Stimulated activated naive CD4-positive, alpha-beta T cell (primary cell): Measurements from ENCODE around the gene PRR23B.

ENCODE experiments used
- DNase-seq, 6 experiments: peaks; one replicate each; lab custom pipeline; 2025; lab: John Stamatoyannopoulos, UW

PRR23B gene

GRCh38 chr3:138974462-138974861 is 46.3 kb downstream of the PRR23B start:
- DNase-seq, result no peak

- no peak for DNase-seq
Measured at GRCh38 chr3:138972941-138973340, 47.8 kb downstream of the PRR23B start.

- no peak for DNase-seq
Measured at GRCh38 chr3:138971766-138972320, 48.9 kb downstream of the PRR23B start.
